Breast epithelium (tissue), 4 donors: Measurements from ENCODE around the gene SKA1. TPM values are rescaled to one million over a fixed set of nuclear protein-coding genes. Genes with fewer than 3 reads are reported as not detected.

Source experiments
- DNase-seq, 2 donors: peaks; one replicate each; pipeline ENCODE4 v3.0.0-alpha.2; 2019; ENCODE audit warnings: low spot score in 2 of 2
- H3K27ac ChIP-seq, 2 donors: fragments of 200-600 bp; sonication (generic) in 1 of 2; one replicate each; pipeline ENCODE4 v1.5.1; 2016 to 2019; ENCODE audit warnings: mild to moderate bottlenecking in 1 of 2
- H3K27me3 ChIP-seq, 2 donors: fragments of 200-600 bp; sonication (generic) in 1 of 2; one replicate each; pipeline versions ENCODE4 v1.5.1 to v1.6.0; 2017 to 2019; ENCODE audit warnings: control low read depth in 1 of 2, mild to moderate bottlenecking in 1 of 2
- H3K36me3 ChIP-seq: fragments of 200-600 bp; one replicate; pipeline ENCODE4 v1.5.1; 2019
- H3K4me1 ChIP-seq, 2 donors: fragments of 200-600 bp; sonication (generic); one replicate each; pipeline ENCODE4 v1.5.1; 2016 to 2019; ENCODE audit warnings: control low read depth in 1 of 2
- H3K4me3 ChIP-seq, 3 donors: fragments of 200-600 bp; sonication (generic); 1 replicate in 2 of 3; 2 replicates in 1 of 3; pipeline ENCODE4 v1.5.1; 2016 to 2019; ENCODE audit warnings: mild to moderate bottlenecking in 3 of 3, moderate library complexity in 2 of 3
- H3K9me3 ChIP-seq, 2 donors: fragments of 200-600 bp; sonication (generic) in 1 of 2; one replicate each; pipeline ENCODE4 v1.5.1; 2016 to 2019; ENCODE audit warnings: control low read depth in 1 of 2
- CTCF ChIP-seq, 3 donors: fragments of 450-650 bp; IDR thresholded peaks; one replicate each; pipeline ENCODE4 v1.5.1; 2016 to 2017; ENCODE audit warnings: antibody characterized with exemption in 3 of 3, mild to moderate bottlenecking in 3 of 3, moderate library complexity in 3 of 3
- POLR2A ChIP-seq: fragments of 450-650 bp; IDR thresholded peaks from one replicate; pipeline ENCODE4 v1.6.1; 2016; ENCODE audit warnings: antibody characterized with exemption, mild to moderate bottlenecking, moderate library complexity
- POLR2AphosphoS5 ChIP-seq, 3 donors: sonication (generic); formaldehyde crosslinking; IDR thresholded peaks; one replicate each; pipeline ENCODE4 v1.6.1; 2017; ENCODE audit warnings: antibody characterized with exemption in 3 of 3
- intact Hi-C: fragments of 100-400 bp; cut with DNase I; formaldehyde crosslinking; loops from one replicate; pipeline ENCODE4 v1.15.1; 2023; ENCODE audit warnings: low total_unique reads
- total RNA-seq, 3 donors: library from RNA; depleted of rRNA; stranded (reverse); fragments of >200 nt; gene quantifications; one replicate each; pipeline ENCODE4 v1.1.0, GENCODE V29; 2016

Gene SKA1
- under 1 TPM in 1 of 3 donors, not detected in 2; 0.48 TPM for total RNA-seq

GRCh38 chr18:50374753-50375391 lies at the start of gene SKA1:
Gene SKA1 (plus strand): TSS chr18:50375046. CDS start chr18:50375831, 785 bp downstream.
- intact Hi-C loops: no loop called here
- H3K27me3 ChIP-seq: no peaks in the 10 kb centered on the region
- DNase-seq: peak; percentile 87 to 88
- TF ChIP-seq POLR2A (no peak), POLR2AphosphoS5 (IDR thresholded peaks at IDR 0.05) (peak in 2 of 3 donors; percentile 48 to 61)
- H3K36me3 ChIP-seq: no peaks in the 10 kb centered on the region
- peak within 1 kb of the TSS; percentile 45 to 73 (median 54) for H3K4me3 ChIP-seq
- H3K4me1 ChIP-seq: no peaks in the 10 kb centered on the region
- H3K9me3 ChIP-seq: peaks cover 4 to 7% of the 10 kb centered on the region in 2 donors
- H3K27ac ChIP-seq: peak within 1 kb of the TSS; percentile 82

- intact Hi-C loops: no loop called here
- Histone ChIP-seq H3K36me3 (no peaks in the 10 kb centered on the region), H3K9me3 (no peaks in the 10 kb centered on the region)
These were observed 46.9 kb upstream of the SKA1 start for GRCh38 chr18:50327983-50328382.

GRCh38 chr18:50330176-50330575 lies 44.7 kb upstream of the SKA1 start:
- TF ChIP-seq POLR2A: no peak
- TF ChIP-seq POLR2AphosphoS5 (IDR thresholded peaks at IDR 0.05): no peak
- no peak for TF ChIP-seq CTCF (IDR thresholded peaks at IDR 0.05)

More at GRCh38 chr18:50327983-50328382, 46.9 kb upstream of the SKA1 start:
- H3K4me1 ChIP-seq: no peaks in the 10 kb centered on the region
- H3K27ac ChIP-seq: no peak overlapping the region
- H3K4me3 ChIP-seq: no peak overlapping the region
- TF ChIP-seq CTCF (IDR thresholded peaks at IDR 0.05) (no peak), POLR2A (no peak), POLR2AphosphoS5 (IDR thresholded peaks at IDR 0.05) (no peak)
- DNase-seq: no peak
- H3K27me3 ChIP-seq: no peaks in the 10 kb centered on the region

GRCh38 chr18:50331691-50332090 lies 43.2 kb upstream of the SKA1 start:
- Histone ChIP-seq H3K4me3 (no peak overlapping the region), H3K27me3 (no peaks in the 10 kb centered on the region), H3K9me3 (no peaks in the 10 kb centered on the region), H3K36me3 (no peaks in the 10 kb centered on the region), H3K27ac (no peak overlapping the region), H3K4me1 (no peaks in the 10 kb centered on the region)
- intact Hi-C loops: no loop called here
- TF ChIP-seq CTCF (IDR thresholded peaks at IDR 0.05): no peak
- TF ChIP-seq POLR2A: no peak
- TF ChIP-seq POLR2AphosphoS5 (IDR thresholded peaks at IDR 0.05): no peak
- no peak for DNase-seq

More at GRCh38 chr18:50330176-50330575, 44.7 kb upstream of the SKA1 start:
- Histone ChIP-seq H3K36me3 (no peaks in the 10 kb centered on the region), H3K4me3 (no peak overlapping the region), H3K4me1 (no peaks in the 10 kb centered on the region), H3K9me3 (no peaks in the 10 kb centered on the region), H3K27me3 (no peaks in the 10 kb centered on the region), H3K27ac (no peak overlapping the region)
- DNase-seq: no peak
- intact Hi-C loops: no loop called here

GRCh38 chr18:50334546-50335152 lies 40.2 kb upstream of the SKA1 start:
- TF ChIP-seq POLR2A (no peak), POLR2AphosphoS5 (IDR thresholded peaks at IDR 0.05) (no peak), CTCF (IDR thresholded peaks at IDR 0.05) (no peak)
- Histone ChIP-seq H3K36me3 (no peaks in the 10 kb centered on the region), H3K27ac (no peak overlapping the region), H3K4me3 (no peak overlapping the region), H3K4me1 (no peaks in the 10 kb centered on the region), H3K9me3 (no peaks in the 10 kb centered on the region), H3K27me3 (no peaks in the 10 kb centered on the region)
- intact Hi-C loops: no loop called here
- no peak for DNase-seq
